Bone marrow (tissue), 2 donors: Measurements from ENCODE around the gene CD300LF.

ENCODE experiments used
- DNase-seq, 2 donors: peaks; one replicate each; lab custom pipeline; 2025; lab: John Stamatoyannopoulos, UW

Gene CD300LF

GRCh38 chr17:74712756-74713155 is at the start of gene CD300LF:
CD300LF (minus strand) TSS chr17:74712923; CDS start chr17:74712866, 57 bp downstream.
- peak; percentile 43 to 79 for DNase-seq

DNA sequence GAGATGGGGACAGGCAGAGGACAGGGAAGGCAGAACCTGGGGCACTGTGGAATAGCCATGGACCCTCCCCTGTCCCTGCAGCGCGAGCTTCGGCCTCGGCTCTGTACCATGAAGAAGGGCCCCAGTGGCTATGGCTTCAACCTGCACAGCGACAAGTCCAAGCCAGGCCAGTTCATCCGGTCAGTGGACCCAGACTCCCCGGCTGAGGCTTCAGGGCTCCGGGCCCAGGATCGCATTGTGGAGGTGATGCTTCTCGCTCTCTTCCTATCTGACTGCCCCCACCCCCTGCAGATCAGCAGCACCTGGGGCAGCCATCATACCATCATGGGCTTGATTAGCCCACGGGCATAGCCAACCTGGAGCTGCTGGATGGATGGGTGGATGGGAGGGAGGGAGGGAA is 49.2 kb upstream of the CD300LF start:
- no peak for DNase-seq

DNA sequence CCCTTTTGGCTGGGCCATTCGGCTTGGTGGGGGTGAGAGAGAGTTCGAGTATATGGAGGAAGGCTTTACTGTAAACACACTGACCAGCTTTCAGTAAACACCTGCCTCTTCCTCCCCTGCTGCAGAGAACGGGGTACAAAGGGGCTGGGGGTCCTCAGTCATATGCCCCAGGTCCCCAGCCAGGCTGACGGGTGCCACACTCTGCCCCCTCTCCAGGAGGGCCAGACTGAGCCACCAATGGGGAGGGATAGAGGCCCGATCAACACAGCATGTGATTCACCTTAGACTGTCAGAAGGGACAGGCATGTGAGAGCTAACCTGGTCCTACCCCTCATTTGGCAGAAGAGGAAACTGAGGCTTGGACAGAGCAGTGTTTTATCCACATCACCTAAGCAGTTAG is 48.7 kb upstream of the CD300LF start:
- no peak for DNase-seq

DNA sequence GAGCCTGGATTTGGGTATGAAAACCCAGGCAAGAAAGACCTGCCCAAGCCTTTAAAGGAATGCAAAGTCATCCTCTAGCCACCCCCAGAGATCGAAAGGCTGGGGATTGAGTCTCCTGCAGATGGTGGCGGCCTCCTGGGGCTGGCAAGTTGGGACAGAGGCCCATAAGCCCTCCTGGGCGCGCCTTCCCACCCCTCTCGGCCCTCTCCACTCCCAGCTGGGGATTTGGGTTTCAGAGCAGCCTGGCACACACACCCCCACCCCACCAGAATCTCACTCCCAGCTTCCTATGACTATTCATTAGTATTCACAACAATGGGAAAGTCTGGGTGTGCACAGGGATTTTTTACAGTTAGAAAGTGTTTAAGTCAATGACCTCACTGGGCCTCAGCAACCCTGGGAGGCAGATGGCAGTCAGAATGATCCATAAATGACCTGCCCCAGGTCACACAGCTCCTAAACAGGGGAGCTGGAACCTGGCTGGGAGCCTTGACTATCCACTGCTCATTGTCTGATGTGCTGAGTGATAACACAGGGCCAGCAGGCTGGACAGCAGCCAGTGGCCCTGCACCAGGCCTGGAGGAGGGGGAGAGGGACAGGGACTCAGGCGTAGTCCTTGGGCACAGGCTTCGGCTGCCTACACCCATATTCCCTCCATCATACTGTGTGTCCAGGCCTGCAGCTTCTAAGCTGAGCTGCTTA is 47.8 kb upstream of the CD300LF start:
- DNase-seq, result no peak

GRCh38 chr17:74759941-74760340 is 47.2 kb upstream of the CD300LF start:
- no peak for DNase-seq

DNA sequence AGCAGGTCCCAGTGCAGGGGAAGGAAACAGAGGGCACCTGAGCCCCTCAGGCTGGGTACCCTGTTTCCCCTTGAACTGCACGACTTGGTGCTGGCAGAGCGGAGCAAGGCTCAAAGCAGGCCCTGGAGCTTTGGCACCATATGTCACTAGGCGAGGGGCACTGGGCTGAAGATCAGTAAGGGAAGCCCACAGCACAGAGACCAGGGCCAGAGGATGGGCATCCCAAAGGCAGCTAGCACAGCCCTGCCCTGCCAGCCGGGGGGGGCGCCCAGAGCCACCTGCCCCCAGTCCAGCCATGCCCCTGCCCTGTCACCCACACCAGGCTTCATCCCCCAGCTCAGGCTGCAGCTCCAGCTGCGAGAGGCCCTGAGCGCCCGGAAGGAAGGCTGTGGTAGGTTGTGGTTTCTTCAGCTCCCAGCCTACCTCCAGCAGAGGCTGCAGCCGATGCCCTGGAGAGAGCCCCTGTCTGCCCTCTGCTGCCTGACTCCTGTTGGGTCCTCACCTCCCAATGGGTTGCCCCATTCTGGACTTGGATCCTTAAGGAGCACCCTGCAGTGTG is 46.6 kb upstream of the CD300LF start:
- peak in 1 of 2 donors; percentile 83 for DNase-seq

- DNase-seq, result peak in 1 of 2 donors; percentile 42
These were observed 46.1 kb upstream of the CD300LF start for GRCh38 chr17:74758848-74759168.

GRCh38 chr17:74757931-74758847 is 45.5 kb upstream of the CD300LF start:
- DNase-seq, result no peak

- DNase-seq, result no peak
These were observed 44.8 kb upstream of the CD300LF start for GRCh38 chr17:74757502-74757901.

DNA sequence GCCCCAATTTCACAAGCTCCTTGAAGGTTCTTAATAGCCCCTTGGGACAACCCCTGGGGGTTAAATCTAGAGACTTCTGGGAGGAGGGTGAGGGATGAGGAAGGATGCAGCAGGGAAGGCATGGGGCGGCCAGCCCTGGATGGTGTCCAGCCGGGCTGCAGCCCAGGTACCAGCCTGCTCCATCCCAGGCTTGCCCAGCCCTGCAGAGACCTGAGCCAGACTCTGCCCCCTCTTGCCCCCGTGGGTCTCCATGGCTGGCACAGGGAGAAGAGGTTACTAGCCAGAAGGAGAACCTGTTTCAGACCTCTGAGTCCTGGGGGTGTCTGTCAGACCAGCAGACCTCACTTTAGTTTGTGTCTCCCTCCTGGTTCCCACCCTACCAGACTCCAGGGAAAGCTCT is 44.2 kb upstream of the CD300LF start:
- no peak for DNase-seq

- DNase-seq, result no peak
These were observed 42.8 kb upstream of the CD300LF start for GRCh38 chr17:74755533-74755932.

DNA sequence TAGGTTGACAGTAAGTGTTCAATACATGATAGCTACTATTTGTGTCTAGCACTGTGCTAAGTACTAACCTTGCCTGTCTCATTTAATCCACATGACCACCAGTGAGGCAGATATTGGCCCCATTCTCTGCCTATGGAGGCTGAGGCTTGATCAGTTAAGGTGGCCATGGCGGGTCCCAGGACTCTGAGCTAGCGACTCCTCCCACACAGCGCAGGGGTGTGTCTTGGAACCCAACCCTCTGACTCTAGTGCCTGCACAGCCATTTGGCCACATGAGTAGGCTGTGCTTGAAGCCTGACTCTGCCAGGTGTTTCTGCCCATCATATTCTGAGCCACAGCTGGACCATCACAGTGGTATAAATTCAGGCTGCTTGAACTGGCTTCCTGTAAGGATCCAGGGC is 42.1 kb upstream of the CD300LF start:
- no peak for DNase-seq

DNA sequence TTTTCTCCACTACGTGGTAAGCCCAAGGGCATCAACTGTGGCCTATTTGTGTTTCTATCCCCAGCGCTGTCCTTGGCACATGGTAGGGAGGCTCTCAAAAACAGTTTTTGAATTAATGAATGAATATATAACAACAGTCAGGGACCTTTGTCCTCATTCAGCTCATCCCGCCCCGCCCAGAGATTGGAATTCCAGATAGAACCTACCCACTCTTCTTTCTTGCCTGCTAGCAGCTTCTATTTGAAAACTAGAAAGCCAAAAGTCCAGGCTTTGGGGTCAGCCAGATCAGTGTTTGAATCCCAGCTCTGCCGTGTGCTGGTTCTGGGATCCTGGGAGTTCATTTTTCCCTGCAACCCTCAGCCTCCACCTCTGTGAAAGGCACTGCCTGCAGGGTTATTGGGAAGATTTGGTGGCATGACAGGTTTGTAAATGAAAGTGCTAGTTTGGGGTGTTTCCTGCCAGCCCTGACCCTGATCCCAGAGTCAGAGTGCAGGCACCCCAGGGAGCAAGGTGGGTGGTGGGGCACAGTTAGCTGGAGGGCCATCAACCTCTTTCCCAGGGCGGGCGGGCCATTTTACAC is 40.2 kb upstream of the CD300LF start:
- DNase-seq, result no peak

DNA sequence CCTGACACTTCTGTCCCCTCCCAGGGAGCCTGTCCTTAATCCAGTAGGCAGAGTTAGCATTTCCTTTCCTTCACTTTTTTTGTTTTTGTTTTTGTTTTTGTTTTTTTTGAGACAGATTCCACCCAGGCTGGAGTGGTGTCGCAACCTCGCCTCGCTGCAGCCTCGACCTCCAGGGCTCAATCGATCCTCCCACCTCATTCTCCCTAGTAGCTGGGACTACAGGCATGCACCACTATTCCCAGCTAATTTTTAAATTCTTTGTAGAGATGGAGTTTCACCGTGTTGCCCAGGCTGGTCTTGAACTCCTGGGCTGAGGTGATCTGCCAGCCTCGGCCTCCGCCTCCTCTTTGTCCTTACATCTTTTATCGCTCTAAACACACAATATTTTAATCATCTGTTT is 39.7 kb upstream of the CD300LF start:
- DNase-seq, result no peak

- no peak for DNase-seq
These were observed 37.8 kb upstream of the CD300LF start for GRCh38 chr17:74750327-74751069.

DNA sequence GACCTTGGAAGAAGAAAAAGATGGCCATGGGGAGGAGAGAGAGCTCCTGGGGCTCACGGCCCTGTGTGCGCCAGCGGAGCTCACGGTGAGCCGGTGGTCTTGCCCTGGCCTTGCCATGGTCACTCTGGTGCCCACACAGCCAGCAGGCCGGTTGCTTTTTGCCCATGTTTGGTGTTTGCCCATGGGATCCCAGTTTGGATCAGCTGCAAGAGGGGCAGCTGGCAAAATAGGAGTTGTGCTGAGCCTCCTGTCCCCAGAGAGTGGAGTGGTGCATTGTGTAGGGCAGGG is 37.3 kb upstream of the CD300LF start:
- no peak for DNase-seq

GRCh38 chr17:74749279-74750038 is 36.7 kb upstream of the CD300LF start:
- DNase-seq, result no peak

GRCh38 chr17:74748529-74749278 is 36.0 kb upstream of the CD300LF start, which contains the start of gene NHERF1:
NHERF1 (plus strand) TSS chr17:74748628; CDS start chr17:74748847, 219 bp downstream.
- peak; percentile 69 to 88 for DNase-seq

GRCh38 chr17:74748279-74748528 is 35.5 kb upstream of the CD300LF start:
- no peak for DNase-seq

- DNase-seq, result peak in 1 of 2 donors; percentile 23
These were observed 34.2 kb upstream of the CD300LF start for GRCh38 chr17:74746922-74747321.

GRCh38 chr17:74746376-74746775 is 33.7 kb upstream of the CD300LF start:
- no peak for DNase-seq
